DOHH2 (cell line): ENCODE results near the gene FIBCD1.

Source experiments
- H3F3A ChIP-seq: fragments of 200-600 bp; sonication (generic), shearing (Covaris generic); 2 replicates; pipeline ENCODE4 v1.6.0; 2016; ENCODE audit warnings: antibody characterized with exemption, mild to moderate bottlenecking; ENCODE audit not compliant: control insufficient read depth, insufficient read depth
- H3K27ac ChIP-seq: fragments of 200-600 bp; sonication (generic); 2 replicates; pipeline ENCODE4 v1.5.1; 2014; ENCODE audit warnings: low read depth, mild to moderate bottlenecking, low read length, moderate library complexity
- H3K27me3 ChIP-seq: fragments of 200-600 bp; sonication (generic); 2 replicates; pipeline ENCODE4 v1.6.1; 2014; ENCODE audit warnings: mild to moderate bottlenecking, low read length, mixed read lengths; ENCODE audit not compliant: control insufficient read depth
- H3K36me3 ChIP-seq: fragments of 200-600 bp; sonication (generic); 2 replicates; pipeline ENCODE4 v1.6.1; 2014; ENCODE audit warnings: mild to moderate bottlenecking, low read length, moderate library complexity, mixed read lengths; ENCODE audit not compliant: control insufficient read depth
- H3K4me1 ChIP-seq: fragments of 200-600 bp; sonication (generic); 2 replicates; pipeline ENCODE4 v1.6.1; 2014; ENCODE audit warnings: mild to moderate bottlenecking, low read length, mixed read lengths; ENCODE audit not compliant: control insufficient read depth
- H3K4me2 ChIP-seq: fragments of 200-600 bp; sonication (generic); 2 replicates; pipeline ENCODE4 v1.6.0; 2014; ENCODE audit warnings: mild to moderate bottlenecking, low read length, moderate library complexity
- H3K4me3 ChIP-seq: fragments of 200-600 bp; sonication (generic); 2 replicates; pipeline ENCODE4 v1.5.1; 2014; ENCODE audit warnings: mild to moderate bottlenecking, low read length, mixed read lengths
- H3K79me2 ChIP-seq: fragments of 200-600 bp; sonication (generic); 2 replicates; pipeline ENCODE4 v1.6.1; 2014; ENCODE audit warnings: mild to moderate bottlenecking, low read length, mixed read lengths; ENCODE audit not compliant: control insufficient read depth
- H3K9me2 ChIP-seq: fragments of 200-600 bp; sonication (generic); replicated peaks from 2 replicates; pipeline ENCODE4 v1.6.1; 2014; ENCODE audit warnings: mild to moderate bottlenecking, low read length, mixed read lengths; ENCODE audit not compliant: control insufficient read depth
- H3K9me3 ChIP-seq: fragments of 200-600 bp; sonication (generic); 2 replicates; pipeline ENCODE4 v1.6.1; 2014; ENCODE audit warnings: antibody characterized with exemption, low read length, mixed read lengths; ENCODE audit not compliant: control insufficient read depth, insufficient read depth
- H4K20me1 ChIP-seq: fragments of 200-600 bp; sonication (generic); 2 replicates; pipeline ENCODE4 v1.6.0; 2014; ENCODE audit warnings: low read depth, mild to moderate bottlenecking, antibody characterized with exemption, low read length, moderate library complexity; ENCODE audit not compliant: control insufficient read depth, insufficient read depth
- EZH2phosphoT487 ChIP-seq: fragments of 200-600 bp; sonication (generic); IDR thresholded peaks from 2 replicates; pipeline ENCODE4 v1.6.1; 2017; ENCODE audit warnings: borderline replicate concordance, mild to moderate bottlenecking, antibody characterized with exemption, low read length, moderate library complexity, mixed read lengths
- TF ChIP-seq, protein P1 (sequence below): fragments of 200-600 bp; sonication (generic); IDR thresholded peaks from one replicate; pipeline ENCODE4 v1.5.1; 2014; ENCODE audit warnings: antibody characterized with exemption, mild to moderate bottlenecking, low read depth, low read length; ENCODE audit not compliant: poor library complexity, severe bottlenecking

The FIBCD1 gene

DNA sequence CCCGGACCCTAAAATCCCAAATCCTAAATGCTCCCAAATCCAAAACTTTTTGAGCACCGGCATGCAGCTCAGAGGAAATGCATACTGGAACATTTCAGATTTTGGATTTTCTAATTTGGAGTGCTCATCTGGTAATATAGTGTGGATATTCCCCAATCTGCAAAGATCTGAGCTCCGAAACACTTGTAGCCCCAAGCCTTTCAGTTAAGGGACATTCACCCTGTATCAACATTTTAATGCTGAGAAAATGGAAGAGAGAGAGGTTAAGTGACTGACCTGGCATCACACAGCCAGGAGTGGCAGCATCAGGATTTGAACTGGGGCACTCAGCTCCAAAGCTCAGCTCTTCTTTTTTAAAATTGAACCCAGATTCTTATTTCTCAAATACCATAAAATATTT, 73.1 kb downstream of the FIBCD1 start:
- peaks cover 10% of the 10 kb centered on the region for H3K36me3 ChIP-seq
- H4K20me1 ChIP-seq = peaks cover 5% of the 10 kb centered on the region; the same call in 1 of the 2 replicates
- H3F3A ChIP-seq = 0 out of 2 replicates have a peak, but pooled peaks cover 3% of the 10 kb centered on the region
- H3K9me2 ChIP-seq = no peaks in the 10 kb centered on the region
- no peaks in the 10 kb centered on the region for H3K79me2 ChIP-seq
- no peak overlapping the region for H3K4me3 ChIP-seq
- peaks cover 6% of the 10 kb centered on the region; the same call in 1 of the 2 replicates for H3K4me1 ChIP-seq
- TF ChIP-seq, protein P1, sequence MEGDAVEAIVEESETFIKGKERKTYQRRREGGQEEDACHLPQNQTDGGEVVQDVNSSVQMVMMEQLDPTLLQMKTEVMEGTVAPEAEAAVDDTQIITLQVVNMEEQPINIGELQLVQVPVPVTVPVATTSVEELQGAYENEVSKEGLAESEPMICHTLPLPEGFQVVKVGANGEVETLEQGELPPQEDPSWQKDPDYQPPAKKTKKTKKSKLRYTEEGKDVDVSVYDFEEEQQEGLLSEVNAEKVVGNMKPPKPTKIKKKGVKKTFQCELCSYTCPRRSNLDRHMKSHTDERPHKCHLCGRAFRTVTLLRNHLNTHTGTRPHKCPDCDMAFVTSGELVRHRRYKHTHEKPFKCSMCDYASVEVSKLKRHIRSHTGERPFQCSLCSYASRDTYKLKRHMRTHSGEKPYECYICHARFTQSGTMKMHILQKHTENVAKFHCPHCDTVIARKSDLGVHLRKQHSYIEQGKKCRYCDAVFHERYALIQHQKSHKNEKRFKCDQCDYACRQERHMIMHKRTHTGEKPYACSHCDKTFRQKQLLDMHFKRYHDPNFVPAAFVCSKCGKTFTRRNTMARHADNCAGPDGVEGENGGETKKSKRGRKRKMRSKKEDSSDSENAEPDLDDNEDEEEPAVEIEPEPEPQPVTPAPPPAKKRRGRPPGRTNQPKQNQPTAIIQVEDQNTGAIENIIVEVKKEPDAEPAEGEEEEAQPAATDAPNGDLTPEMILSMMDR = no peak
- TF ChIP-seq EZH2phosphoT487 = no peak
- H3K27me3 ChIP-seq = no peaks in the 10 kb centered on the region
- no peaks in the 10 kb centered on the region for H3K9me3 ChIP-seq
- H3K4me2 ChIP-seq = no peak overlapping the region
- no peak overlapping the region for H3K27ac ChIP-seq

DNA sequence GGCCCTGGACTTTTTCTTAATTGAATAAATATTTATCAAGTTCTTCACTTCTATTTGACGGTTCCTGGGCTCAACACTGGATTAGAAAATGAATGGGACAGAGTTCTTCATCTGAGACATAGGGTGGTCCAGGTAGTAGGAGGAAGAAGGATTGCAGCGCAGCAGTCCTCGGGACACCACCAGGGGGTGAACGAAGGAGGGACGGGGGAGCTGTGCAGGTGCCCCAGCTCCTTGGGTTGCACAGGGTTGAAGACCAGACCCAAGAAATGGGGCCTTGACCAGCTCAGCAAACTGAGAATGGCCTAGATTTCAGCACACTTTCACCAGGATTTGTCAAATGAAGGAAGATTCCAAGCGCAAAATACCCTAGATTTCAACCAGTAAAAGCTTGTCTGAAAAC, 74.5 kb downstream of the FIBCD1 start:
- TF ChIP-seq, protein P1 = no peak
- TF ChIP-seq EZH2phosphoT487 = no peak
- Histone ChIP-seq H3K36me3 (peaks cover 10% of the 10 kb centered on the region), H3K4me1 (no peaks in the 10 kb centered on the region), H3K27ac (no peak overlapping the region), H3K4me2 (no peak overlapping the region), H3K9me2 (no peaks in the 10 kb centered on the region), H3K4me3 (no peak overlapping the region), H3K79me2 (no peaks in the 10 kb centered on the region), H4K20me1 (peaks cover 5% of the 10 kb centered on the region; the same call in 1 of the 2 replicates), H3K9me3 (no peaks in the 10 kb centered on the region), H3K27me3 (no peaks in the 10 kb centered on the region), H3F3A (0 out of 2 replicates have a peak, but pooled peaks cover 1% of the 10 kb centered on the region)

DNA sequence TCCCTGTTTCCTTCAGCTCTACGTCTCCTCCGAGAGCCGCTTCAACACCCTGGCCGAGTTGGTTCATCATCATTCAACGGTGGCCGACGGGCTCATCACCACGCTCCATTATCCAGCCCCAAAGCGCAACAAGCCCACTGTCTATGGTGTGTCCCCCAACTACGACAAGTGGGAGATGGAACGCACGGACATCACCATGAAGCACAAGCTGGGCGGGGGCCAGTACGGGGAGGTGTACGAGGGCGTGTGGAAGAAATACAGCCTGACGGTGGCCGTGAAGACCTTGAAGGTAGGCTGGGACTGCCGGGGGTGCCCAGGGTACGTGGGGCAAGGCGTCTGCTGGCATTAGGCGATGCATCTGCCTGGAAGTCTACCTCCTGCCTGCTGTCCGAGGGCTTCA, 76.3 kb downstream of the FIBCD1 start:
- H3K9me3 ChIP-seq = no peaks in the 10 kb centered on the region
- no peak overlapping the region for H3K4me2 ChIP-seq
- peaks cover 12% of the 10 kb centered on the region for H3K36me3 ChIP-seq
- no peak for TF ChIP-seq EZH2phosphoT487
- TF ChIP-seq, protein P1 = no peak
- H3K9me2 ChIP-seq = no peaks in the 10 kb centered on the region
- H3K4me1 ChIP-seq = no peaks in the 10 kb centered on the region
- H3K27ac ChIP-seq = no peak overlapping the region
- H3F3A ChIP-seq = no peaks in the 10 kb centered on the region
- H3K79me2 ChIP-seq = no peaks in the 10 kb centered on the region
- H4K20me1 ChIP-seq = peaks cover 5% of the 10 kb centered on the region; the same call in 1 of the 2 replicates
- no peaks in the 10 kb centered on the region for H3K27me3 ChIP-seq
- no peak overlapping the region for H3K4me3 ChIP-seq
